SK-N-SH (cell line): ENCODE data around the gene SESTD1. TPM values are rescaled to one million over a fixed set of nuclear protein-coding genes. Genes with fewer than 3 reads are reported as not detected.
A peak's percentile ranks its signal among the peaks of the same experiment; 100 is the strongest.

ENCODE experiments used
- CTCF ChIA-PET: fragments of 300-600, 350-600 bp; formaldehyde crosslinking; extraction: SDS; loops from one replicate; lab custom pipeline; 2021; lab: Yijun Ruan, JAX
- POLR2A ChIA-PET: fragments of 350-600 bp; sonication (Branson Sonifier 250); formaldehyde crosslinking; extraction: SDS; loops from one replicate; lab custom pipeline; 2020; ENCODE audit warnings: antibody characterized with exemption, inconsistent platforms; lab: Yijun Ruan, JAX
- DNase-seq: peaks from one replicate; pipeline ENCODE4 v3.0.0; 2012
- H2AFZ ChIP-seq: fragments of 200-600 bp; sonication (generic); 2 replicates; pipeline ENCODE4 v1.8.1; 2016; ENCODE audit warnings: antibody characterized with exemption, mild to moderate bottlenecking, low read depth
- H3F3A ChIP-seq: fragments of 200-600 bp; sonication (generic); replicated peaks from 2 replicates; pipeline ENCODE3; 2016; ENCODE audit warnings: antibody characterized with exemption, mild to moderate bottlenecking; ENCODE audit not compliant: insufficient read depth
- H3K27ac ChIP-seq, 2 experiments: fragments of 200-500 bp in 1 of 2; fragments of 200-600 bp in 1 of 2; sonication (Bioruptor generic) in 1 of 2; sonication (generic), shearing (Covaris generic) in 1 of 2; 2 replicates each; pipeline versions ENCODE4 v1.5.1 to v1.6.1; 2014 to 2016; ENCODE audit warnings: low read depth in 2 of 2, inconsistent platforms in 1 of 2, low read length in 1 of 2, mild to moderate bottlenecking in 1 of 2, mixed read lengths in 1 of 2
- H3K27me3 ChIP-seq: fragments of 200-600 bp; sonication (generic), shearing (Covaris generic); 2 replicates; pipeline ENCODE4 v1.6.1; 2016; ENCODE audit warnings: mixed run types; ENCODE audit not compliant: insufficient read depth
- H3K36me3 ChIP-seq, 2 experiments: fragments of 200-500 bp in 1 of 2; fragments of 200-600 bp in 1 of 2; sonication (Bioruptor generic) in 1 of 2; sonication (generic) in 1 of 2; replicated peaks in 1 of 2; 2 replicates each; pipeline versions ENCODE3 to v1.5.1; 2014 to 2016; ENCODE audit warnings: low read length in 1 of 2, mild to moderate bottlenecking in 1 of 2; ENCODE audit not compliant: insufficient read depth in 2 of 2, control insufficient read depth in 1 of 2
- H3K4me1 ChIP-seq, 2 experiments: fragments of 200-500 bp in 1 of 2; fragments of 200-600 bp in 1 of 2; sonication (Bioruptor generic) in 1 of 2; sonication (generic), shearing (Covaris generic) in 1 of 2; 2 replicates each; pipeline versions ENCODE4 v1.5.1 to v1.6.1; 2014 to 2016; ENCODE audit warnings: low read depth in 1 of 2, low read length in 1 of 2, mixed run types in 1 of 2; ENCODE audit not compliant: insufficient read depth in 2 of 2, control insufficient read depth in 1 of 2
- H3K4me2 ChIP-seq: fragments of 200-600 bp; sonication (generic), shearing (Covaris generic); 2 replicates; pipeline ENCODE4 v1.6.1; 2017; ENCODE audit warnings: mixed run types
- H3K4me3 ChIP-seq, 2 experiments: fragments of 200-500 bp in 1 of 2; fragments of 200-600 bp in 1 of 2; sonication (Bioruptor generic) in 1 of 2; sonication (generic), shearing (Covaris generic) in 1 of 2; 2 replicates each; pipeline versions ENCODE4 v1.5.1 to v1.8.1; 2014 to 2016; ENCODE audit warnings: low read depth in 2 of 2, inconsistent platforms in 1 of 2, low read length in 1 of 2, mild to moderate bottlenecking in 1 of 2, mixed read lengths in 1 of 2, moderate library complexity in 1 of 2
- H3K79me2 ChIP-seq: fragments of 200-600 bp; sonication (generic); 2 replicates; pipeline ENCODE4 v1.8.1; 2017; ENCODE audit warnings: mild to moderate bottlenecking; ENCODE audit not compliant: insufficient read depth
- H3K9ac ChIP-seq: fragments of 200-600 bp; sonication (generic); 2 replicates; pipeline ENCODE4 v1.6.1; 2017; ENCODE audit warnings: mixed run types
- H3K9me2 ChIP-seq: fragments of 200-600 bp; sonication (generic); 2 replicates; pipeline ENCODE4 v1.6.1; 2017; ENCODE audit warnings: mixed run types
- H3K9me3 ChIP-seq: fragments of 200-600 bp; sonication (generic); 2 replicates; pipeline ENCODE4 v1.6.1; 2017; ENCODE audit warnings: mixed run types, mild to moderate bottlenecking, moderate library complexity
- H4K20me1 ChIP-seq: fragments of 200-600 bp; sonication (generic); 2 replicates; pipeline ENCODE4 v1.6.1; 2017; ENCODE audit warnings: mild to moderate bottlenecking, mixed run types; ENCODE audit not compliant: insufficient read depth
- CTCF ChIP-seq: fragments of 200-600 bp; sonication (generic); IDR thresholded peaks from 2 replicates; pipeline ENCODE4 v1.6.1; 2017; ENCODE audit warnings: antibody characterized with exemption, mild to moderate bottlenecking, moderate library complexity
- FOSL2 ChIP-seq: IDR thresholded peaks from 2 replicates; pipeline ENCODE4 v1.4.0; 2012; ENCODE audit warnings: low read depth, mild to moderate bottlenecking, moderate library complexity, borderline replicate concordance
- GATA2 ChIP-seq: sonication (generic); formaldehyde crosslinking; IDR thresholded peaks from 2 replicates; pipeline ENCODE4 v1.5.0; 2020; ENCODE audit warnings: mild to moderate bottlenecking, missing genetic modification reagents
- JUND ChIP-seq: IDR thresholded peaks from 2 replicates; pipeline ENCODE4 v1.4.0; 2012
- MAX ChIP-seq: IDR thresholded peaks from 2 replicates; pipeline ENCODE4 v1.4.0; 2012; ENCODE audit warnings: low read depth
- MEF2A ChIP-seq: IDR thresholded peaks from 2 replicates; pipeline ENCODE4 v1.4.0; 2012; ENCODE audit warnings: low read depth, borderline replicate concordance
- NFIC ChIP-seq: IDR thresholded peaks from 2 replicates; pipeline ENCODE4 v1.4.0; 2012; ENCODE audit warnings: borderline replicate concordance
- PBX3 ChIP-seq: IDR thresholded peaks from 2 replicates; pipeline ENCODE4; 2012
- POLR2AphosphoS5 ChIP-seq: IDR thresholded peaks from 2 replicates; pipeline ENCODE4 v1.6.1; 2012; ENCODE audit warnings: low read depth, low read length
- RAD21 ChIP-seq: IDR thresholded peaks from 2 replicates; pipeline ENCODE4 v1.6.1; 2012; ENCODE audit warnings: mild to moderate bottlenecking, low read length
- REST ChIP-seq: IDR thresholded peaks from 2 replicates; pipeline ENCODE4 v1.6.1; 2012; ENCODE audit warnings: mild to moderate bottlenecking, low read depth, low read length, moderate library complexity
- SMC3 ChIP-seq: IDR thresholded peaks from 2 replicates; pipeline ENCODE4 v1.6.1; 2012; ENCODE audit warnings: low read depth, low read length, improper control_type of control experiment
- USF1 ChIP-seq: IDR thresholded peaks from 2 replicates; pipeline ENCODE4 v1.4.0; 2012; ENCODE audit warnings: low read depth, borderline replicate concordance
- USF2 ChIP-seq: fragments of 150-350 bp; IDR thresholded peaks from 2 replicates; pipeline ENCODE4 v1.6.1; 2017; ENCODE audit warnings: antibody characterized with exemption, low read length, low read depth, borderline replicate concordance
- YY1 ChIP-seq: IDR thresholded peaks from 2 replicates; pipeline ENCODE4 v1.4.0; 2012; ENCODE audit warnings: low read depth, mild to moderate bottlenecking
- ZBTB33 ChIP-seq: IDR thresholded peaks from 2 replicates; pipeline ENCODE4 v1.4.0; 2012; ENCODE audit warnings: low read depth, borderline replicate concordance
- WGBS: methylation state at CpG from one replicate; pipeline ENCODE4 v1.1.6; 2017; ENCODE audit warnings: low lambda C conversion rate; 5-methylcytosine and 5-hydroxymethylcytosine counted together
- polyA plus RNA-seq, 3 experiments: library from polyadenylated mRNA; depleted of rRNA; stranded (reverse); fragments of >200 nt; gene quantifications; 2 replicates each; pipeline ENCODE4 v1.2.3, GENCODE V29; 2012

SESTD1 gene
- polyA plus RNA-seq, 1 of the 3 experiments (the other 2 are of a cell fraction): 4.6 TPM

- POLR2A ChIA-PET: no interaction called here
- Histone ChIP-seq H3K4me1 (peaks cover 3 to 23% of the 10 kb centered on the region in 2 experiments; a peak in 2 of 4 replicates), H3K36me3 (peaks cover 0 to 5% of the 10 kb centered on the region in 2 experiments), H3K9me3 (no peaks in the 10 kb centered on the region; the same call in 1 of the 2 replicates), H3K79me2 (peaks cover 81% of the 10 kb centered on the region), H2AFZ (no peak overlapping the region), H4K20me1 (no peaks in the 10 kb centered on the region; the same call in 1 of the 2 replicates), H3K4me3 (no peak overlapping the region), H3K27ac (no peak overlapping the region), H3K4me2 (no peak overlapping the region), H3K27me3 (no peaks in the 10 kb centered on the region), H3K9me2 (no peaks in the 10 kb centered on the region), H3F3A (no peaks in the 10 kb centered on the region), H3K9ac (no peak overlapping the region)
- no peak for DNase-seq
- TF ChIP-seq MEF2A (no peak), FOSL2 (peak; percentile 46; the same call in 1 of the 2 replicates), JUND (peak; percentile 26; the same call in 1 of the 2 replicates)
- CTCF ChIA-PET: interaction anchor here (0.9 to 1.8 kb wide), 2 partner anchors 19 to 24 kb away, joined by 3 to 4 read pairs; no protein-coding TSS in a partner anchor
These were observed 25.4 kb downstream of the SESTD1 start for GRCh38 chr2:179239195-179239594.

GRCh38 chr2:179238027-179238426 lies 26.6 kb downstream of the SESTD1 start:
- Histone ChIP-seq H2AFZ (no peak overlapping the region), H3K4me1 (peaks cover 3 to 23% of the 10 kb centered on the region in 2 experiments; a peak in 2 of 4 replicates), H3K4me2 (no peak overlapping the region), H3K27me3 (no peaks in the 10 kb centered on the region), H3K27ac (no peak overlapping the region), H4K20me1 (no peaks in the 10 kb centered on the region; the same call in 1 of the 2 replicates), H3F3A (no peaks in the 10 kb centered on the region), H3K4me3 (no peak overlapping the region), H3K9me3 (no peaks in the 10 kb centered on the region; the same call in 1 of the 2 replicates), H3K9ac (no peak overlapping the region), H3K9me2 (no peaks in the 10 kb centered on the region), H3K36me3 (peaks cover 0 to 5% of the 10 kb centered on the region in 2 experiments), H3K79me2 (peaks cover 84% of the 10 kb centered on the region)
- ChIA-PET POLR2A (no interaction called here), CTCF (interaction anchor here (0.9 kb wide), 1 partner anchor 173 kb away, joined by 4 read pairs; no protein-coding TSS in a partner anchor)
- 97% methylated on average over 1 of the region's 1 CpG for WGBS
- DNase-seq: no peak
- no peak for TF ChIP-seq PBX3
- no peak for TF ChIP-seq USF1
- TF ChIP-seq POLR2AphosphoS5: no peak
- no peak for TF ChIP-seq CTCF
- TF ChIP-seq RAD21: no peak
- no peak for TF ChIP-seq YY1
- TF ChIP-seq JUND: no peak
- no peak for TF ChIP-seq NFIC
- no peak for TF ChIP-seq MAX
- no peak for TF ChIP-seq SMC3
- TF ChIP-seq MEF2A: no peak
- TF ChIP-seq GATA2 (CRISPR knock-in tag): no peak
- TF ChIP-seq USF2: no peak
- no peak for TF ChIP-seq REST
- TF ChIP-seq ZBTB33: no peak
